Esophagus muscularis mucosa (tissue), 4 donors: ENCODE measurements around the gene LMO7. TPM values are rescaled to one million over a fixed set of nuclear protein-coding genes. Genes with fewer than 3 reads are reported as not detected.

Experiments used
- DNase-seq: peaks from one replicate; pipeline ENCODE4 v3.0.0-alpha.2; 2017; ENCODE audit errors: extremely low spot score
- H3K27ac ChIP-seq, 4 donors: fragments of 200-600 bp; sonication (generic); replicated peaks in 1 of 4; 1 replicate in 3 of 4; 2 replicates in 1 of 4; pipeline ENCODE4 v1.5.1; 2016 to 2019; ENCODE audit warnings: mild to moderate bottlenecking in 1 of 4
- H3K27me3 ChIP-seq, 4 donors: fragments of 200-600 bp; sonication (generic); one replicate each; pipeline versions ENCODE4 v1.5.1 to v1.6.0; 2016 to 2019
- H3K36me3 ChIP-seq, 4 donors: fragments of 200-600 bp; sonication (generic); one replicate each; pipeline ENCODE4 v1.5.1; 2016 to 2019
- H3K4me1 ChIP-seq, 4 donors: fragments of 200-600 bp; sonication (generic); one replicate each; pipeline ENCODE4 v1.5.1; 2016 to 2019
- H3K4me3 ChIP-seq, 4 donors: fragments of 200-600 bp; sonication (generic); 1 replicate in 2 of 4; 2 replicates in 2 of 4; pipeline ENCODE4 v1.5.1; 2016 to 2019; ENCODE audit warnings: mild to moderate bottlenecking in 4 of 4, moderate library complexity in 1 of 4
- H3K9me3 ChIP-seq, 4 donors: fragments of 200-600 bp; sonication (generic); 1 replicate in 3 of 4; 2 replicates in 1 of 4; pipeline ENCODE4 v1.5.1; 2016 to 2019
- CTCF ChIP-seq, 3 experiments: fragments of 200-600 bp in 2 of 3; fragments of 450-650 bp in 1 of 3; sonication (generic) in 2 of 3; IDR thresholded peaks; one replicate each; pipeline ENCODE4 v1.5.1; 2017 to 2019; ENCODE audit warnings: antibody characterized with exemption in 3 of 3, mild to moderate bottlenecking in 2 of 3, moderate library complexity in 1 of 3
- EP300 ChIP-seq: sonication (generic); formaldehyde crosslinking; IDR thresholded peaks from one replicate; pipeline ENCODE4 v1.6.1; 2017; ENCODE audit warnings: antibody characterized with exemption
- POLR2A ChIP-seq: fragments of 450-650 bp; IDR thresholded peaks from one replicate; pipeline ENCODE4 v1.6.1; 2017; ENCODE audit warnings: antibody characterized with exemption, moderate library complexity, mild to moderate bottlenecking, low read depth
- POLR2AphosphoS5 ChIP-seq, 2 donors: sonication (generic); formaldehyde crosslinking; IDR thresholded peaks; one replicate each; pipeline ENCODE4 v1.6.1; 2017; ENCODE audit warnings: antibody characterized with exemption in 2 of 2
- whole genome bisulfite sequencing: methylation state at CpG from one replicate; pipeline ENCODE4 v1.1.5; 2018; 5-methylcytosine and 5-hydroxymethylcytosine counted together
- intact Hi-C: fragments of 100-400 bp; cut with DNase I; formaldehyde crosslinking; loops from one replicate; pipeline ENCODE4 v1.15.1; 2023
- total RNA-seq, 4 donors: library from RNA; depleted of rRNA; stranded (reverse); fragments of >200 nt; gene quantifications; one replicate each; pipeline versions ENCODE4 v1.1.0 to v1.2.1, GENCODE V29; 2016

Gene LMO7
- total RNA-seq, 4 donors from 2014 or later, result 11.4 to 17.8 (median 14.7) TPM

DNA sequence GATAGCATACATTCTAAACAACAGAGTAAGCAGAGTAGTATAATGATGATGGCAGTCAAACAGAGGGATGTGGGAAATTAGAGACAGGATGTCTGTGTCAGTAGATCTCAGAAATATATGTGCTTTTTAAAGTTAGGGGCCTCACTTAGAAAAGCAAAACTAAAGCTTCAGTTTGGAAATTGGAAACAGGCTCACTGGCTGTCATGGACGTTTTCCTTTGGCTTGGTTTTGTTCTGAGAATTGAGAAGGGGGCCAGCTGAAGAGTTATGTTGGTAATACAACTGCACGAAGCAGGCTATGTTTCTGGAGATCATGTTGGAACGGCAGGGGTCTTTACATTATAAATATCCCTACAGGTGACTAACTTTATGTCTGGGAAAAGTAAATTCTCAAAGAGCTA lies 261.3 kb downstream of the LMO7 start:
- intact Hi-C loops, result no loop called here
- no peak for DNase-seq
- Histone ChIP-seq H3K27ac (no peak overlapping the region), H3K9me3 (no peaks in the 10 kb centered on the region), H3K27me3 (no peaks in the 10 kb centered on the region), H3K4me3 (no peak overlapping the region), H3K36me3 (no peaks in the 10 kb centered on the region), H3K4me1 (peaks cover 7 to 35% (median 23%) of the 10 kb centered on the region in 4 donors)
- WGBS, result 59% methylated on average over 3 of the region's 3 CpGs
- TF ChIP-seq POLR2AphosphoS5 (IDR thresholded peaks at IDR 0.05) (no peak), CTCF (IDR thresholded peaks at IDR 0.05) (no peak), POLR2A (no peak), EP300 (no peak)

DNA sequence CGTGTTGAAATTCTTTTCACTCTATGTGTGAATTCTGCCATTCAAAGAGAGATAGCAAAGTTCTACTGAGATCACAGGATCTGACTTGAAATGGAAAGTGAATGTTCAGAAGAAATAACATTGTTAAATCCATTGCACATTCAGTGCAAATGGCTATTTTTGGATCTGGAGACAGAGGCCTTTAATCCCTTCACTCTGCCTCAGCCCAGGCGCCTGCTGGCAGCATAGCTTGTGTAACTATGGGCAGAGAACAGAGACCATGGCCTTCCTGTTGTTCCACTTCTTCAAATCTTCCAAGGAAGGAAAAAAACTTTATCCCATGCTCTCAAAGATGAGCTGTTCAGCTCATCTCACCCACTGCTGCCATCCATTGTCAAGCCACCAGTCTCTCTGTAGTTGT lies 265.4 kb downstream of the LMO7 start:
- Histone ChIP-seq H3K27ac (peak overlapping the region; percentile 70 to 77 (median 74)), H3K27me3 (no peaks in the 10 kb centered on the region), H3K9me3 (no peaks in the 10 kb centered on the region), H3K36me3 (no peaks in the 10 kb centered on the region), H3K4me3 (no peak overlapping the region), H3K4me1 (peaks cover 7 to 54% (median 40%) of the 10 kb centered on the region in 4 donors)
- TF ChIP-seq CTCF (IDR thresholded peaks at IDR 0.05) (no peak), POLR2A (no peak), EP300 (no peak), POLR2AphosphoS5 (IDR thresholded peaks at IDR 0.05) (peak in 1 of 2 donors; percentile 54)
- no peak for DNase-seq
- 39% methylated on average over 2 of the region's 2 CpGs for WGBS
- intact Hi-C loops, result no loop called here

GRCh38 chr13:75902166-75903104 lies 266.3 kb downstream of the LMO7 start:
- H3K27ac ChIP-seq, result peak overlapping the region; percentile 70 to 77 (median 74)
- H3K4me1 ChIP-seq, result peaks cover 14 to 58% (median 49%) of the 10 kb centered on the region in 4 donors
- no peak overlapping the region for H3K4me3 ChIP-seq
- WGBS, result 81% methylated on average over 8 of the region's 8 CpGs
- TF ChIP-seq CTCF (IDR thresholded peaks at IDR 0.05) (no peak), POLR2A (no peak), POLR2AphosphoS5 (IDR thresholded peaks at IDR 0.05) (no peak), EP300 (no peak)
- no peaks in the 10 kb centered on the region for H3K9me3 ChIP-seq
- no peaks in the 10 kb centered on the region for H3K36me3 ChIP-seq
- DNase-seq, result no peak
- intact Hi-C loops, result no loop called here
- H3K27me3 ChIP-seq, result no peaks in the 10 kb centered on the region

- no peaks in the 10 kb centered on the region for H3K9me3 ChIP-seq
- no peak overlapping the region for H3K4me3 ChIP-seq
- no peak overlapping the region for H3K27ac ChIP-seq
- 76% methylated on average over 2 of the region's 2 CpGs for WGBS
- peaks cover 22 to 74% (median 63%) of the 10 kb centered on the region in 4 donors for H3K4me1 ChIP-seq
- TF ChIP-seq POLR2A (no peak), EP300 (no peak), POLR2AphosphoS5 (IDR thresholded peaks at IDR 0.05) (no peak), CTCF (IDR thresholded peaks at IDR 0.05) (no peak)
- H3K27me3 ChIP-seq, result no peaks in the 10 kb centered on the region
- intact Hi-C loops, result no loop called here
- no peak for DNase-seq
- H3K36me3 ChIP-seq, result no peaks in the 10 kb centered on the region
Measured at GRCh38 chr13:75904012-75904411, 267.9 kb downstream of the LMO7 start.
